PC-3 (cell line): ENCODE results near the gene ZC3H12C. TPM values are rescaled to one million over a fixed set of nuclear protein-coding genes. Genes with fewer than 3 reads are reported as not detected.

Source experiments
- ATAC-seq: fragments of 200-7000 bp; cut with Tn5 transposase; 2 replicates; pipeline ENCODE4 v1.9.1; 2020; ENCODE audit warnings: mild to moderate bottlenecking, moderate library complexity
- BruUV-seq: library from RNA; stranded (reverse); fragments of 400-500 nt; replicated peaks from 2 replicates; lab custom pipeline; 2021; lab: Mats Ljungman, UMichigan
- CTCF ChIA-PET: fragments of 300-600 bp; sonication (Branson Sonifier 250); formaldehyde crosslinking; loops from one replicate; lab custom pipeline; 2022; ENCODE audit warnings: antibody characterized with exemption; lab: Charles Lee
- POLR2A ChIA-PET: fragments of 300-600 bp; sonication (Branson Sonifier 250); formaldehyde crosslinking; loops from one replicate; lab custom pipeline; 2022; ENCODE audit warnings: antibody characterized with exemption; ENCODE audit not compliant: unreplicated experiment; lab: Charles Lee
- DNase-seq: peaks from one replicate; pipeline ENCODE4 v3.0.0-alpha.2; 2015
- H2AFZ ChIP-seq: fragments of 300-600 bp; sonication (generic); 2 replicates; pipeline ENCODE4 v1.6.0; 2016; ENCODE audit warnings: antibody characterized with exemption, low read length
- H3F3A ChIP-seq: fragments of 300-600 bp; sonication (generic); one replicate; pipeline ENCODE4 v1.6.0; 2017; ENCODE audit warnings: antibody characterized with exemption, low read length, control low read depth, mild to moderate bottlenecking; ENCODE audit not compliant: unreplicated experiment
- H3K27ac ChIP-seq: fragments of 300-600 bp; sonication (generic); 2 replicates; pipeline ENCODE4 v1.5.1; 2016; ENCODE audit warnings: mild to moderate bottlenecking, low read length
- H3K27me3 ChIP-seq: fragments of 300-600 bp; sonication (generic); 2 replicates; pipeline ENCODE4 v1.6.1; 2016; ENCODE audit warnings: low read length, mixed read lengths
- H3K36me3 ChIP-seq: fragments of 300-600 bp; sonication (generic); 2 replicates; pipeline ENCODE4 v1.6.1; 2016; ENCODE audit warnings: low read depth, mixed run types, low read length, mixed read lengths
- H3K4me1 ChIP-seq: fragments of 300-600 bp; sonication (generic); 2 replicates; pipeline ENCODE4 v1.5.1; 2016; ENCODE audit warnings: low read length; ENCODE audit not compliant: insufficient read depth
- H3K4me2 ChIP-seq: fragments of 300-600 bp; sonication (generic); 2 replicates; pipeline ENCODE4 v1.6.0; 2016; ENCODE audit warnings: low read length
- H3K4me3 ChIP-seq: fragments of 300-600 bp; sonication (generic); 2 replicates; pipeline ENCODE4 v1.5.1; 2016; ENCODE audit warnings: mild to moderate bottlenecking, low read length, mixed read lengths
- H3K79me2 ChIP-seq: fragments of 300-600 bp; sonication (generic); 2 replicates; pipeline ENCODE4 v1.6.1; 2017; ENCODE audit warnings: low read length, mixed read lengths
- H3K9ac ChIP-seq: fragments of 300-600 bp; sonication (generic); 2 replicates; pipeline ENCODE4 v1.6.0; 2016; ENCODE audit warnings: mild to moderate bottlenecking, low read length
- H3K9me2 ChIP-seq: fragments of 300-600 bp; sonication (generic); replicated peaks from 2 replicates; pipeline ENCODE4 v1.6.1; 2016; ENCODE audit warnings: mixed run types, low read length, mixed read lengths
- H3K9me3 ChIP-seq: fragments of 300-600 bp; sonication (generic); 2 replicates; pipeline ENCODE4 v1.6.1; 2016; ENCODE audit warnings: low read length, mixed read lengths
- H4K20me1 ChIP-seq: fragments of 300-600 bp; sonication (generic); 2 replicates; pipeline ENCODE4 v1.6.1; 2016; ENCODE audit warnings: low read length, mixed read lengths
- CTCF ChIP-seq: fragments of 300-600 bp; sonication (generic); conservative IDR thresholded peaks from 2 replicates; pipeline ENCODE4 v1.5.1; 2017; ENCODE audit warnings: antibody characterized with exemption, low read depth, mild to moderate bottlenecking, low read length
- EZH2 ChIP-seq: fragments of 300-600 bp; sonication (generic); IDR thresholded peaks from one replicate; pipeline ENCODE4 v1.6.1; 2017; ENCODE audit warnings: antibody characterized with exemption, mild to moderate bottlenecking, low read length; ENCODE audit not compliant: unreplicated experiment
- EZH2phosphoT487 ChIP-seq: fragments of 300-600 bp; sonication (generic); IDR thresholded peaks from 2 replicates; pipeline ENCODE4 v1.6.1; 2018; ENCODE audit warnings: mild to moderate bottlenecking, antibody characterized with exemption, low read length, borderline replicate concordance
- intact Hi-C: fragments of 100-400 bp; cut with micrococcal nuclease; formaldehyde crosslinking; loops from 2 replicates; pipeline ENCODE4 v1.9.0; 2023
- total RNA-seq: library from RNA; depleted of rRNA; stranded (reverse); fragments of >200 nt; gene quantifications from 2 replicates; pipeline ENCODE4 v1.2.3, GENCODE V29; 2014

The ZC3H12C gene
- total RNA-seq, 1 experiment from 2014 or later, result 30.7 TPM

GRCh38 chr11:110182886-110183285 lies 89.7 kb downstream of the ZC3H12C start:
- Histone ChIP-seq H3K9ac (no peak overlapping the region), H3F3A (no peaks in the 10 kb centered on the region), H4K20me1 (no peaks in the 10 kb centered on the region), H3K79me2 (no peaks in the 10 kb centered on the region), H2AFZ (peak overlapping the region; percentile 4; the same call in 1 of the 2 replicates), H3K36me3 (no peaks in the 10 kb centered on the region), H3K9me2 (no peaks in the 10 kb centered on the region), H3K9me3 (no peaks in the 10 kb centered on the region), H3K4me1 (peaks cover 37% of the 10 kb centered on the region), H3K4me2 (peak overlapping the region; percentile 5; the same call in 1 of the 2 replicates), H3K4me3 (no peak overlapping the region), H3K27ac (peak overlapping the region; percentile 56), H3K27me3 (no peaks in the 10 kb centered on the region)
- TF ChIP-seq EZH2phosphoT487 (no peak), CTCF (no peak), EZH2 (no peak)
- DNase-seq, result peak; percentile 86
- intact Hi-C loops, result no loop called here
- ChIA-PET POLR2A (no interaction called here), CTCF (no interaction called here)
- no TSS peak for BruUV-seq
- peak; percentile 49 for ATAC-seq

- intact Hi-C loops, result no loop called here
- Histone ChIP-seq H3K9me3 (no peaks in the 10 kb centered on the region), H4K20me1 (no peaks in the 10 kb centered on the region), H2AFZ (no peak overlapping the region), H3K36me3 (no peaks in the 10 kb centered on the region), H3K79me2 (no peaks in the 10 kb centered on the region), H3K9ac (no peak overlapping the region; the same call in 1 of the 2 replicates), H3K9me2 (no peaks in the 10 kb centered on the region), H3K27me3 (no peaks in the 10 kb centered on the region), H3K4me2 (peak overlapping the region; percentile 40), H3K27ac (peak overlapping the region; percentile 63), H3K4me1 (peaks cover 37% of the 10 kb centered on the region), H3F3A (no peaks in the 10 kb centered on the region), H3K4me3 (no peak overlapping the region)
- BruUV-seq, result no TSS peak
- ATAC-seq (no peak), DNase-seq (no peak)
- CTCF ChIA-PET, result no interaction called here
- TF ChIP-seq CTCF, result no peak
- no peak for TF ChIP-seq EZH2
- TF ChIP-seq EZH2phosphoT487, result no peak
- POLR2A ChIA-PET, result no interaction called here
These were observed 91.3 kb downstream of the ZC3H12C start for GRCh38 chr11:110184456-110184855.

DNA sequence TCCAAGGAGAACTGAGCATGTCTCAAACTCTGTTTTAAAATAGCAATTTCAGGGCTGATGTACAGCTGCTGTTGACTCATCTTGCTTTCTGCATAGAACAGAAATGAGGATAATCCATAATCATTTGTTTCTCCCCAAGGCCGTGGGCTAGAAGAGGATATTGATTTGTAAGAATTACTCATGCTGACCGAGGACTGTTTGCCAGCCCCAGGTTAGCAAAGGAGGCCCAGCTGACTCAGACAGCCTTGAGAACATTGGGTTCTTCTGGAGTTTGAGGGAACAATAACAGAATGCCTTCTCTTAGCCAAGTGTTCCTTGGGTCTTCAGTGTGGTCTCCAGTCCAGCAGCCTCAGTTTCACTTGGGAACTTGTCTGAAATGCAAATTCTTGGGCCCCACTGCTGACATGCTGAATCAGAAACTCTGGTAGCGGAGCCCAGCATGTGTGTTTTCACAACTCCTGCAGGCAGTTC lies 92.0 kb downstream of the ZC3H12C start:
- DNase-seq, result peak; percentile 82
- intact Hi-C loops, result no loop called here
- H3F3A ChIP-seq, result no peaks in the 10 kb centered on the region

More for the DNA sequence above, 92.0 kb downstream of the ZC3H12C start:
- H2AFZ ChIP-seq, result no peak overlapping the region
- peak overlapping the region; percentile 63 for H3K27ac ChIP-seq
- no peaks in the 10 kb centered on the region for H3K36me3 ChIP-seq
- no peak overlapping the region; the same call in 1 of the 2 replicates for H3K9ac ChIP-seq
- no peak overlapping the region for H3K4me3 ChIP-seq
- peaks cover 37% of the 10 kb centered on the region for H3K4me1 ChIP-seq
- no peaks in the 10 kb centered on the region for H3K27me3 ChIP-seq
- POLR2A ChIA-PET, result no interaction called here
- no peaks in the 10 kb centered on the region for H3K79me2 ChIP-seq
- no peaks in the 10 kb centered on the region for H3K9me3 ChIP-seq
- no peaks in the 10 kb centered on the region for H4K20me1 ChIP-seq
- CTCF ChIA-PET, result no interaction called here
- no peak for TF ChIP-seq CTCF
- peak; percentile 70 for ATAC-seq
- BruUV-seq, result no TSS peak
- no peaks in the 10 kb centered on the region for H3K9me2 ChIP-seq
- peak overlapping the region; percentile 40 for H3K4me2 ChIP-seq
